NCI-H510A treated with DMSO at 0.1 percent for 48 hours (cell line): ENCODE measurements around the gene CDC34.
A peak's percentile ranks its signal among the peaks of the same experiment; 100 is the strongest.

Experiments used
- DNase-seq: peaks from one replicate; lab custom pipeline; 2025; lab: John Stamatoyannopoulos, UW

The CDC34 gene

DNA sequence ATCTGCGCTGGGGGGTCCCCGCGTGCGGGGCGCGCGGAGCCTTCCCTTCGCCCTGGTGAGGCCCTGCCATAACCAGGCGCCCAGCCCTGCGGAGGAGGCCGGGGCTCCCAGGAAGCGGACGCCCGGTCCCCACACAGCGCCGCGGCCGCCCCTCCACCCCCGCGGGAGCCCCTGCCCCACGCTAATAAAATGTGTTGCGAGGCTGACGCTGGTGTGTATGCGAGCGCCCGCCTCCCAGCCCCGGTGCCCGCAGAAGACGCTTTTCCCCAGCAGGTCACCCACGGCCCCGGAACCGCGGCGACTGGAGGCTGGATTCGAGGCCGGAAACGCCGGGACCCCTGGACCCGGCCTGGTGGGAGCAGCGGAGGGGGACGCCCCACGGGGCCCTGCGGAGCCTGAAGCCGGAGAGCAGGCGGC is 12.1 kb upstream of the CDC34 start:
- no peak for DNase-seq

DNA sequence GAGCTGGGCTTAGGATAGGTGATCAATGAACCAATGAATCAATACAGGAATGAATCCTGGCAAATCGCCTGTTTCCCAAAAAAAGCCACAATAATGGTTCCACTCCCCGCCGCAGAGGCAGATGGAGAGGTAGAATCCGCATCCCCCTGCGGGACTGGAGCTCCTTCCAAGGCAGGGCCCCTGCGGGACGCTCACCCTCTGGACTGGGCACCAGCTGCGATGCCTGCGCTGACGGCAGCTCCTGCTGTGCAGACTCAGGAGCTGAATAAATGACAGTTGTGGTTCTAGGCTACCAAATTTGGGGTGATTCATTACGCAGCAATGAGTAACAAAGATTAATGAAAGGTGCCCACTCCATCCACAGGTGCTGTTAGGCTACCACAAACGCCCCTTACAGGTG is 8.8 kb upstream of the CDC34 start:
- DNase-seq = no peak

DNA sequence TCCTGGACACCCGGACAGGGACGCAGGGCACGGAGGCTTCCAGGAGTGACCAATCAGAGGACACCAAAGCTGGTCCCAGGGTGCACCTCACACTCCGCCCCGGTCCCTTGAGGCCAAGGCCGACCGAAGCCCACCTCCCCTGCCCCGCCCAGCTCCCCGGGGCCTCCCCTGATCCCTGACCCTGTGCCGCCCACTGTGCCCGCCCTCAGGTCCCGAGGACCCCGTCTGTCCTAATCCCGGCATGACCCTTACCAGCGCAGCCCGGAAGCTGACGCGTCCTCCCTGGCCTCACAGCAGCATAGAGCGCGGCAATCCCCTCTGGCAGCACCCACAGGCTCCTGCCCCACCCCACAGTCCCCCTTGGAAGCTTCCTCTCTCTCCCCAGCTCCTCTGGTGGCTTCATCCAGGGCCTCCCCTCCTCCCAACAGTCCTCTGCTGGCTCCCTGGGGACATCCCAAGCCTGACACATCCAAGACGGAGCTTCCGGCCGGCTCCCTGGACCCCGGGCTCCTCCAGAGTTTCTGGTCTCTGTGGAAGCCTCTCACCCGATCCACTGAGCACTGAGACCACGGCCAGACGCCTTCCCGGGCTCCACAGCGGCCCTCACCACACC is 7.4 kb upstream of the CDC34 start:
- no peak for DNase-seq

DNA sequence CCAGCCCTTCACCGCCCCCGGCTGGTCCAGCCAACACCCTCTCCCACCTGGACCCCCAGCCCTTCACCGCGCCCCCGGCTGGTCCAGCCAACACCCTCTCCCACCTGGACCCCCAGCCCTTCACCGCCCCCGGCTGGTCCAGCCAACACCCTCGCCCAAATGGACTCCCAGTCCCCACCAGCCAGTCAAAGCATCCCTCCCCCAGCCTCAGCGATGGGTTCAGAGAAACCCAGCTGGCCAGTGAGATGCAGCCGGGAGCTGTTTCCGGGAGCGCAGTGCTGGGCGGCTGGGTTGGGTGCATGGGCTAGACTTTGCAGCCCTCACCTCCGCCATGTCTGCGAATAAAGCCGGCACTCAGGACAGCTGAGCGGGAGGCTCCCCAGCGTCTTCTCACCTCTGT is 6.5 kb upstream of the CDC34 start:
- DNase-seq = no peak

DNA sequence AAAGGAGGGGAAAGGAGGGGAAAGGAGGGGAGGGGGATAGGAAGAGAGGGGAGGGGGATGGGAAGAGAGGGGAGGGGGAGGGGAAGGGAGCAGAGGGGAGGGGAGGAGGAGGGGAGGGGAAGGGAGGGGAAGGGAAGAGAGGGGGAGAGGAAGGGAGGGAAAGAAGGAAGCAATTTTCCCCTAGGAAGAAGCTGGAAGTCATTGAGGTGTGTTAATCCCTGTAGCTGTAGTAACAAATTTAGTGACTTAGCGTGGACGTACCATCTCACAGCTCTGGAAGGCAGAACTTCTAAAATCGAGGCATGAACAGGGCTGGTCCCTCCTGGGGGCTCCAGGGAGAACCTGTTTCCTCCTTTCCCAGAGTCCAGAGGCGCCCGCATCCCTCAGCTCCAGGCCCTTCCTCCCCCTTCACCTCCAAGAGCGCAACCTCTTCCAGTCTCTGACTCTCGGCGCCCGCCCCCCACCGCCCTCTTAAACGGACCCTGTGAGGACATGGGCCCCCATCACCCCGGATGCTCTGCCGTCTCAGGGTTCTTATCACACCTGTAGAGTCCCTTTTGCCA is 5.6 kb upstream of the CDC34 start:
- no peak for DNase-seq

DNA sequence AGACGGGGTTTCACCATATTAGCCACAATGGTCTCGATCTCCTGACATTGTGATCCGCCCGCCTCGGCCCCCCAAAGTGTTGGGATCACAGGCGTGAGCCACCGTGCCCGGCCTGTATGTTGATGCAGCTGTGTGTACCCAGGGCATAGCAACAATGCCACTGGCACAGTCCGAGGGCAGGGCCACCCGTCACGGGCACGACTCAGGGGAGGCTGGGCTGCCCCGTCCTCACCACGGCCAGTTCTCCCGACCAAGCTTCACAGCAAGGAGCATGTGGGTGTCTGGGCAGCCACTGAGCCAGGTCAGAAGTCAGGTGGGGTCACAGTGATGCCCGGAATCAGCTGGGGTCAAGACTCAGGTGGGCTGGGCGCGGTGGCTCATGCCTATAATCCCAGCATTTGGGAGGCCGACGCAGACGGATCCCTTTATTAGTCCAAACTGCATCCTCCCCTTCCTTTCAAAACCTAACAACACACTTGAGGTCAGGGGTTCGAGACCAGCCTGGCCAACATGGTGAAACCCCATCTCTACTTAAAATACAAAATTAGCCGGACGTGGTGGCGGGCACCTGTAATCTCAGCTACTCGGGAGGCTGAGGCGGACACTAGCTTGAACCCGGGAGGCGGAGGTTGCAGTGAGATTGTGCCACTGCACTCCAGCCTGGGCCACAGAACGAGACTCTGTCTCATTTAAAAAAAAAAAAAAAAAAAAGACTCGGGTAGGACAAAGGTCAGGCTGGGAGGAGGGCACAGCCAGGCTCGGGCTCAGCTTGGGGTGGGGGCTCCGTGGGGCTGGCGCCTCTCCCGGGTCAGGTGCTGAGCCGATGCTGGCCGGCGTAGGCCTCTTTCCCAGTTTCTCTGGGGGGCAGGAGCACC is 1.2 kb upstream of the CDC34 start:
- no peak for DNase-seq

DNA sequence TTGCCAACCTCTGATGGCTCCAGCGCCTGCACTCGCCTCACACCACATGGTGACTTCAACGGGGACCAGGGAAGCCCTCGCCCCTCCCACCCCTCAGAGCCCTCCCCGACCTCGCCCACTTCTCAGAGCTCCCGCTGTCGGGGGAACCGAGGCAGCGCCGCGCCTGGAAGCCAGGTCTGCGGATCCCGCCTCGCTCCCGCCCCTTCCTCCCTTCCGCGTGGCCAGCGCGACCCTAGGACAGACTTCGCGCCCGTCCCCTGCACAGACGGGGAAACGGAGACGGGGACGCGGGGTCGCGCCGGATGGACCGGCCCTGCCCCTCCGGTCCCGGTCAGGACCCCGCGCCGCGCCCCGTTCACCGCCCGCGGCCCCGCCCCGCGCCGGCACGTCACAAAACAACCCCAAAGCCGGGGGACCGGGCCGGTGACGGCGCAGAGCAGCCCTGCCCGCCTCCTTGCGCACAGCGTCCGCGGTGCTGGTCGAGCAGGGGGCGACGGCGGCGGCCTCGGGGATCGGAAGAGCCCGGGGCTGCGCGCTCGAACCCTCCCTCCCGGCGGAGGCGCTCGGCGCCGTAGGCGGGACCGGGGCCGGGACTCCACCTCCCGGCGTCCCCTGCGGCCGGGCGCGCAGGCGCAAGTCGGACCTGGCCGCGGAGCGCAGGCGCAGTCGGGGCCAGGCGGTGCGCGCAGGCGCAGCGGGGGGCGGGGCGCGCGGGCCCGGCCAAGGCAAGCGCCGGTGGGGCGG is 379 bp upstream of the CDC34 start:
- peak; percentile 37 for DNase-seq

DNA sequence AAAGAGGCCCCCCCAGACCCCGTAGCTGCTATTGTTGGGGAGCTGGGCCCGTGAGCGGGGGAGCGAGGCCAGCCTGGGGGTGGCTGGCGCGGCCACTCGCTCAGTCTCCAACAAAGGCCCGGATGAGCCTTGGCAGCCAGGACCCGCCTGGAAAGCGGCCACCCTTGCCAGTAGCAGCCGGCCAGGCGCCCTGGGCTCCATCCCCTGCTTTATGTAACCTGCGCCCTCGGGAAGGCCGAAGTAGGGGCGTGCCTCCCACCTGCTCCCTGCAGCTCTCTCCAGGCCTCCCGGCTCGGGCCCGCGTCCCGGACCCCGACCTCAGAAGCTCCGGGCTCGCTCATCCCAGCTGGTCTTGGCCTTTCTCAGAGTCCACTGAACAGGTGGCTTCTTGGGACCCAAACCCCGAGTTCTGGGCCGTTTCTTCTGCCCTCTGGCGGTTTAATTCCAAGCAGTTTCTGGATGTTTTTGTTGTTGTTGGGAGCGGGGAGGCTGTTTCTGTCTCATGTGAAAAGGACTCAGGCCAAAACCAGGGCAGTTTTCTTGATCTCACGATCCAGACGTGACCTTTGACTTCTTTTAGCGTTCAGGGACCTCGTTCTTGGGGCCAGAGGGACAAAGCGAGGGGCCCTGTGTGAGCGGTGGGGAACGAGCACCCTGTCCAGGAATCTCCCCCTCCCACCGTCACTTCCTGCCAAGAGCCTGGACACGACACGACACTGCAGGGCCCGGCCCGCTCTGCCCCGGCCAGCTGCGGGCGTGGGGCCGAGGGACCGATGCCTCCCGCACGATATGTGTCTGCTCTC is 1.2 kb downstream of the CDC34 start:
- no peak for DNase-seq

DNA sequence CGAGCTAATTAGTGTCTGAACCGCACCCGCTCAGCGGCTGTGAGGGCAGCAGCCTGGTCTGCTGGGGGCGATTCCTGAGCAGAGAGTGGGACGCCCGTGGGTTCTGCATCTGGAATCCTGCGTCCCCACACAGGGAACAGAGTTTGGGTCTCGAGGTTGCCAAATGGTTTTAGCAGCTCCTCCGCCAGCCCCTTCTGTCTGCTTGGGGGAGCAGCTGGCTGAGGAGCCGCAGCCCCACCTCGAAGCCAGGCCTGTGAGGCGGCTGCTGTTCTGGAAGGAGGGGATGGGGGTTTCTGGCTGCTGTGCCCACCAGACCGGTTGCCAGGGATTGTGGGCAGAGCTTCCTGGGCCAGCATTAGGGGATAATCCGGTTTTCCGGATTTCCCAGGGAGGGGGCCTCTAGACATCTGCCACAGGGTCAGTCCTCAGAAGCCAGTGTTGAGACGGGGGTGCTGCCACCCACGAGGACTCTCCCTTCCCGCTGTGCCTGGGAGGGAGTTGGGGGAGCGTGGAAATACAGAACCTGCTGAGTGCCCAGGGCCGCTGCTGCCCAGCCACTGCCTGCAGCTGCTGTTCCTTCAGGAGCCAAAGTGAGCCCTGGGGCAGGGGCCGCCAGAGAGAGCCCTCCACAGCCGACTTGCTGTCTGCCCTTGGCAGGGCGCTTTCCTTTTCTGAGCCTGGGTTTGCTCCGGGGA is 2.0 kb downstream of the CDC34 start:
- no peak for DNase-seq

DNA sequence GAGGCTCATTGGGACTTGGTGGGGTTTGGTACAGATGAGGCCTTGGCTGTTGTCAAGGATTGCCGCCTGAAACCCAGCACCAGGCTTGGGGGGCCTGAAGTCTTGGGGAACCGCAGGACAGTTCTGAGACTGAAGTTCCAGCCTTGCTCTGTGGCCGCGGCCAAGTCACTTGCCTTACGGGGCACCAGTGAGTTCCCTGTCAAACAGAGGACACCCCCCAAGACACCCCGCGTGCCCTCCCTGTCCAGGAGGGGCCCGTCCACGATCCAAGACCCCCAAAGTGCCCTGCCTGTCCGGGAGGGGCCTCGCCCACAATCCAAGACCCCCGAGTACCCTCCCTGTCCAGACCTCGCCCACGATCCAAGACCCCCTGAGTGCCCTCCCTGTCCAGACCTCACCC is 2.5 kb downstream of the CDC34 start:
- DNase-seq = no peak

DNA sequence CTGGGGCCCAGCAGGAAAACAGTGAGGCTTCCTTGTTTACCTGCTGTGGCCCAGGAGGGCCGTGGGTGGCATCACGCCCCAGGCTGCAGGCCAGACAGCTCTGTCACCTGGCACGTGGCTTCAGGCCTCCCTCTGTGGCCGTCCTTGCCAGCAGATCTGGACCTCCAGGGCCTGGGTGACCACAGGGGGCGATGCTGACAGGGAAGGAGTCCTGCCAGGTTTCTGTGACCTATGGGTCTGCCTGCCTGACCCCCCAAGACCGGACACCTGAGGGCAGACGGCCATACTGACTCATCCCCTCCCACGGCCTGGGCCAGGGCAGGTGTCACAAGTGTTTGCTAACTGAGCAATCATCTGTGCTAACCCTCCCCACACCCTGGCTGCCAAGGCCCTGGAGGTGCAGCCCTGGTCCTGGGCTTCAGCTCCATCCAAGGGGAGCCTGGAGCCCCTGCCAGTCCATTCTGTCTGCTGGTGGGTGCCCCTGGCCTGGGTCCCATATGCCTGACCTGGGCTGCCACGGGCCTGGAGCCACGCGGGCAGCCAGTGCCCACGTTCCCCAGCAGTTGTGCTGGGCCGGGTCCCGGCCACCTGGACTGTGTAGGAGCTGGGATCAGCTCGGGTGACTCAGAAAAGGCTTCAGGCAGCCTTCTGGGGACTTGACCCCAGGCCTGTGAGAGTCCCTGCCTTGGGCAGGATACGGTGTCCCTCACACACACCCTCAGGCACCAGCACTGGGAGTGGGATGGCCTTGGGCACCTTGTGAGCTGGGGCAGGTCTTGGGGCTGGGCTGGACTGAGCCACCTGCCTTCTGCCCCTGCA is 3.7 kb downstream of the CDC34 start:
- DNase-seq = no peak

DNA sequence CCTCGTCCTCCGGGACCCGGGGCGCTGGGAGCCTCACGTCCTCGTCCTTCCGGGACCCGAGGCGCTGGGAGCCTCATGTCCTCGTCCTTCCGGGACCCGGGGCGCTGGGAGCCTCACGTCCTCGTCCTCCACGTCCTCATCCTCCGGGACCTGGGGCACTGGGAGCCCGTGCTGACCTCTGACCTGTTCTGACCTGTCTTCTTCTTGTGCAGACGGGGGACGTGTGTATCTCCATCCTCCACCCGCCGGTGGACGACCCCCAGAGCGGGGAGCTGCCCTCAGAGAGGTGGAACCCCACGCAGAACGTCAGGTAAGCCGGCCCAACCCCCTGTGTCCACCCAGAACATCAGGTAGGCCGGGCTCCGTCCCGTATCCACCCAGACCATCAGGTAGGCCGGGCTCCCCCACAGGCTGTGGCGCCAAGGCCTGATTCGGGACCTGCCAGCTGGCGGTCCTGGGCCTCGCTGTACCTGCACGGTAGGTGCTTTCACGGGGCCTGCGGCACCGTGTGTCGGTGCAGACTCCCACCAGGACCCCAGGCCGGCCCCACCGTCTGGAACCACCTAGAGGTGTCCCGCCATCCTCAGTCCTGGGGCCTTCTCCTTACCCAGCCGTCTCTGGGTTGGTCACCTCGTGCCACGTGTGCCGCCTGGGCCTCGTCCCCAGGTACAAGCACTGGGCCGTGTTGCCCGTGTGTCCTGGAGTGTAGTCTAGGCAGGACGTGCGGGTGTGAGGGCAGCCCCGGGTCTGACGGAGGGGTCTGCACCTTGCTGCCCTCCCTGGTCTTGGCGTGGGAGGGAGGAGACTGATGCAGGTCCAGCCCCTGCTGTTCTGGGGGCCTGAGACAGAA is 4.7 kb downstream of the CDC34 start:
- DNase-seq = no peak

DNA sequence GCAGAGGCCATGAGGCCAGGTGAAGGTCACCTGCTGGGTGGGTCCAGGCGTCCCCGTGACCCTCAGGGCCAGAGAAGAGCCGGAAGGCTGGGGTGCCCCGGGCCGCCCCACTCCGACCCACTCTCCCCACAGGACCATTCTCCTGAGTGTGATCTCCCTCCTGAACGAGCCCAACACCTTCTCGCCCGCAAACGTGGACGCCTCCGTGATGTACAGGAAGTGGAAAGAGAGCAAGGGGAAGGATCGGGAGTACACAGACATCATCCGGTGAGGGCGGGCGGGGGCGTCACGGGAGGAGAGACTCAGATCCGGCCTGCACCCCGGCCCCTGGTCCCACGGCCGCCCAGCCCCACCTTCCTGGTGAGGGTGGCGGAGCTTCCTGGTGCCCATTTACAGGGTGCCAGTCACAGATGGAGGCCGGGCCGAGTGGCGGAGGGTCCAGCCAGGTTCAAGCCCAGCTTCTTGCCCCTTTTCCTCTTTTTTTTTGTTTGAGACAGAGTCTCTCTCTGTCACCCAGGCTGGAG is 5.4 kb downstream of the CDC34 start:
- DNase-seq = no peak

DNA sequence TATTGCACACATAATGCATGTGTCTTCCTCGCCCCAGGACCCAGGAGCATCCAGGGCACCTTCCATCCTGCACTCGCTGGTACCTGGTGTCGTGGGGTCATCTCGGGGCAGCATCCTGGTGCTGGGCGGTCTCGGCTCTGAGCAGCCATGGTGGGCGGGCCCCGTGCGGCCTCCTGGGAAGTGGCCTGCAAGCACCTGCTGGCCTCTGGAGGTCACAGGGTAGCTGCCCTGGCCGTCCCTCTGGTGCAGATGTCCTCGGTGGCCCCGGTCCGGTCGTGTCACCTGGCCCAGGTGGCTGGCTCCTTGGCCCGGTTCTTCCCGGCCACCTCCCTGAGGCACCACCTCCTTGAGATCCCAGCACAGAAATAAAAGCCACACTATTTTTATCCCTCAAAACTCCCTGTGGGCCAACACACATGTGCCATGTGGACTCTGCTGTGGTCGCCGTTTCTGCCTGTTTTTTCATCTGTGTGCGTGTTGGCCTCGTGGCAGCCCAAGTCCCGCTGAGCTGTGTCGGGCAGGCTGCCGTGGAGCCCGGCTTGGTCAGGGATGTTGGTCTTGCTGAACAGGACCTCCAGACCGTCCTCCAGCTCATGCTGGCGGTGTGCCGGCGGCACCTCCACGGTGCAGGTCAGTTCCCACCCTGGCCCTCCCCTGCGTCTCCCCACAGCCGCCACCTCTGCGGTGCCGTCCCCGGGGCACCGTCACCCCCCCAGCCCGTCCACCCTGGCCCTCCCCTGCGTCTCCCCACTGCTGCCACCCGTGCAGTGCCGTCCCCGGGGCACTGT is 7.3 kb downstream of the CDC34 start:
- DNase-seq = no peak

DNA sequence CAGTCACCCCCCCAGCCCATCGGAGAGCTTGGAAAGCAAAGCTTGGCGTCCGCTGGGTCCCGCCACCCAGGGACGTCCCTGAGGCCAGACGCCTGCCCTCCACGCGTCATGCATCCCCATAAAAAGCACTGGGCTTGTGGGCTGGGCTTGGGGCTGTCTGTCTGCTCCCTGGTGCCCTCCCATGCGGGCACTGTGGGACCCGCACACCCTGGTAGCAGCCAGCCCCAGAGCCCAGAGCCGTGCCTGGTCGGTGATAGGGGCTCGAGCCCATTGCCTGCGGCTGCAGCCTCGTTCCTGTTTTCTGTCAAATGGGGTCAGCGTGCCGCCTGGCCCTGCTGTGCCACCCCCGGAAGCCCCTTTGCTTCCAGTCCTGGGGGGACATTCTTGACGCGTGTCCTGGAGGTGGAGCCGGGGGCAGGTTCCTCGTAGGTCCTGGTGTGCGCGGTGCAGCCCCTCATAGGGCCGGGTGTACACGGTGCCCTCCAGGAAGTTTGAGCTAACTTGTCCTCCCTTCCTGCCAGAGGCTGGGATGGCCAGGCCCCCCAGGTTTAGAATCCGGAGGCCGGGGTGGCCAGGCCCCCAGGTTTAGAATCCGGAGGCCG is 8.0 kb downstream of the CDC34 start:
- no peak for DNase-seq

DNA sequence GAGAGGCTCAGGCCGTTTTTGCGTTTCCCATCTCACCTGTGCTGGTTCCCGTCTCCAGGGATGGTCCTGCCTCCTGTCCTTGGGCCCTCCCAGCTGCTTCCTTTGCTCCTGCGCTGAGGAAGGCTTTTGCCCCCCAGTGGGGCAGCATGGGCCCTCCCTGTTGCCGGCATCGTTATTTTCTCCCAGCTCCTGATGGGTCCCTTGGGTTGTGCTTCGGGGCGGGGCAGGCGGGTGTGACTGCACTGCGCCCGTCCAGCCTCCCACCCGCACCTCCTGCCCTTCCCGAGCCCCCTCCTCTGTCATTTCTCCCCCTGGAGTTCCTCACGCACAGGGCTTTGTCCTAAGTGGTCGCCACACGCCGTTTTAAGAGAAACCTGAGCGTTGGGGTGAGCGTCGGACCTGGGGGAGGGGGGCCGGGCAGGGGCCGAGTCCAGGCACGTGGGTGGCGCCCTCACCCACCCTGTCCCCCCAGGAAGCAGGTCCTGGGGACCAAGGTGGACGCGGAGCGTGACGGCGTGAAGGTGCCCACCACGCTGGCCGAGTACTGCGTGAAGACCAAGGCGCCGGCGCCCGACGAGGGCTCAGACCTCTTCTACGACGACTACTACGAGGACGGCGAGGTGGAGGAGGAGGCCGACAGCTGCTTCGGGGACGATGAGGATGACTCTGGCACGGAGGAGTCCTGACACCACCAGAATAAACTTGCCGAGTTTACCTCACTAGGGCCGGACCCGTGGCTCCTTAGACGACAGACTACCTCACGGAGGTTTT is 9.5 kb downstream of the CDC34 start:
- no peak for DNase-seq

DNA sequence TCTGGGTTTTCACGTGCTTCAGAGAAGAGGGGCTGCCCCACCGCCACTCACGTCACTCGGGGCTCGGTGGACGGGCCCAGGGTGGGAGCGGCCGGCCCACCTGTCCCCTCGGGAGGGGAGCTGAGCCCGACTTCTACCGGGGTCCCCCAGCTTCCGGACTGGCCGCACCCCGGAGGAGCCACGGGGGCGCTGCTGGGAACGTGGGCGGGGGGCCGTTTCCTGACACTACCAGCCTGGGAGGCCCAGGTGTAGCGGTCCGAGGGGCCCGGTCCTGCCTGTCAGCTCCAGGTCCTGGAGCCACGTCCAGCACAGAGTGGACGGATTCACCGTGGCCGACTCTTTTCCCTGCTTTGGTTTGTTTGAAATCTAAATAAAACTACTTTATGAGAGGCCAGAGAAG is 10.1 kb downstream of the CDC34 start:
- DNase-seq = no peak
